HG02610 (cell line): ENCODE measurements around the gene ERGIC1.
"Not testable (repeated sequence)": the region's sequence is repeated elsewhere in the genome, so short reads cannot be mapped to it uniquely, and the experiment has no call there.

ENCODE experiments used
- ATAC-seq: cut with Tn5 transposase; IDR thresholded peaks from one replicate; pipeline ENCODE4 v1.9.1; 2021; ENCODE audit warnings: mild to moderate bottlenecking, moderate library complexity; ENCODE audit not compliant: unreplicated experiment

The ERGIC1 gene

DNA sequence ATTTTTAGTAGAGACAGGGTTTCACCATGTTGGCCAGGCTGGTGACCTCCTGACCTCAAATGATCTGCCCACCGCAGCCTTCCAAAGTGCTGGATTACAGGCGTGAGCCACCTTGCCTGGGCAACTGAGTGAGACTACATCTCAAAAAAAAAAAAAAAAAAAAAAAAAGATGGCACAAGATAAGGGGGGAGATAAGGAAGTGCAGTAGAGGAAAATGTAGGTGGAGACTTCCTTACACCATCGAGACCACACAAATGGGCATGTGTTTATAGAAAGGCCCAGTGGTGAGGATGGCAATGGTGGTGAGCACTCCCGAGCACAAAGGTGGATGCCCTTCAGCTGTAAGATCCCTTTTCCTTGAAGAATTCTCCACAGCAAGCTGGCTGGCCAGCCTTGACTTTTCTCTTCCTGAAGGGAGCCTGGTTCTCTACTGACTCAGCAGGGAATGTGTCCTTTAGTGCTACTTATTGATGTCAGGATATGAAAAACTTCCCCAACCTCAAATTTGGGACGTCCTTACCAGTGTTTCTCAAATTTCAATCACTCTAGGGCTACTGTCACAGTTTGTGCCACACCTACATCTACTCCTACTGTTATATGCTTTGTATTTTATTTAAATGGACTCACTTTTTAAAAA, 28.2 kb downstream of the ERGIC1 start:
- ATAC-seq = no peak

DNA sequence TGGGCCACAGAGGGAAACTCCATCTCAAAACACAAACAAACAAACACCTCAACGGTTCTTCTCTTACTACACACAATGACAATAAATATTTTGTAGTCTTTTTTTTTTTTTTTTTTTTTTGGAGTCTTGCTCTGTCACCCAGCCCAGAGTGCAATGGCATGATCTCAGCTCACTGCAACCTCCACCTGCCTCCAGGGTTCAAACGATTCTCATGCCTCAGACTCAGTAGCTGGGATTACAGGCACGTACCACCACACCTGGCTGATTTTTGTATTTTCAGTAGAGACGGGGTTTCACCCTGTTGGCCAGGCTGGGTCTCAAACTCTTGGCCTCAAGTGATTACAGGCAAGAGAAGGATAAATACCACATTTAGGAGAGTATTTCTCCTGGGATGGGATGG, 30.1 kb downstream of the ERGIC1 start:
- ATAC-seq = not testable (repeated sequence)

GRCh38 chr5:172864747-172865146, 30.7 kb downstream of the ERGIC1 start:
- no peak for ATAC-seq

DNA sequence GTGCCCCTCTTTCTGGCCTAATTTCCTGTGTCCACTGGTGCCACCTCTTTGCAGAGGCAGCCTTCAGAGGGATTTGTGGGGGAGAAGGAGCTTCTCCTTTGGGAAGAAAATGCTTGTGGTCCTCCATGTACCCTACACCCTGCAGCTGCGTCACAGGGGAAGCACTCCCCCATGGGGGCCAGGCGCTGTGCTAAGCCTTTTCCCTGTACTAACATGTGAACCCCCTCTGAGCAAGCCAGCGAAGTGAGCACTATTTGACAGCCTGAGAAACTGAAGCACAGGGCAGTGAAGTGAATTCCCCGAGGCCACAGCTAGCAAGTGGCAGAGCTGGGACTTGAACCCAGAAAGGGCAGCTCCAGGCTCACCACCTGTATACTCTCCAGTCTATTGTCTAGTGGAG, 32.3 kb downstream of the ERGIC1 start:
- no peak for ATAC-seq

GRCh38 chr5:172866802-172867748, 33.0 kb downstream of the ERGIC1 start:
- ATAC-seq = no peak

- no peak for ATAC-seq
Measured at GRCh38 chr5:172867761-172868435, 33.8 kb downstream of the ERGIC1 start.

GRCh38 chr5:172868436-172868923, 34.4 kb downstream of the ERGIC1 start:
- ATAC-seq = no peak

- no peak for ATAC-seq
Measured at GRCh38 chr5:172868924-172869591, 35.0 kb downstream of the ERGIC1 start.

DNA sequence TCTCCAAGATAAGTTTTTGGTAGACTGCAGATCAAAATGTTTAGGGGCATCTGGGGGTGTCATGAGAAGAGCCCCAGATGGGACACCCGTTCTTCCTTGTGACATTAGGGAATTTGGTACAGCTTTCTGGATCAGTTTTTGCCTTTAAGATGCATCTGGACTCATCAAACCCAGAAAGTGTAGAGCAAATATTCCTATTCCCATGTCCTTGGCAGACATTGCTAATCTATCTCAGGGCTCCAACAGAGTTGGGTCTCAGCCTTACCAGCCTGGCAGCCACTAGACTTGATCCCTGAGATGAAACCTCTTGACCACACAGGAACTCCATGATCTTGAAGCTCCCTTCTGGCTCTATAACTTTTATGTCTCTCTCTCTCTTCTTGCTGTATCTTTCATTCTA, 35.6 kb downstream of the ERGIC1 start:
- ATAC-seq = no peak

GRCh38 chr5:172870291-172870714, 36.3 kb downstream of the ERGIC1 start:
- peak; percentile 21 for ATAC-seq

GRCh38 chr5:172870715-172871461, 36.8 kb downstream of the ERGIC1 start:
- ATAC-seq = peak; percentile 35

DNA sequence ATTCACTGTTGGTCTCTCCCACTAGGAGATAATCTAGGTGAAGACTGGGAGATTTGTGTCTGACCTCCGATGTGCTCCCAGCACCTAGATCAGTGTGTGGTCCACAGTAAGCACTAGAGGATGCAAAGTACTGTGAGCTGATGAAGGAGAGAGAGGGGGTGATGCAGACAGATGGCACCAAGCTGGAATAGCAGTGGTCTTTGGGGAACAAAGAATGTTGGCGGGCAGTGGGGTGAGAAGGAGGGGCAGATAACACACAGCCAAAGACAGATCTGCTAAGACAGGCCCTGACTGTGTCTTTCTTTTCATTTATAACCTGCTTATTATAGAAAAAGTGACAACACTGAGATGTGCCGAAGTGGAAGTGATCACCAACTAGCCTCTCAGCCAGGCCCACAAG, 37.5 kb downstream of the ERGIC1 start:
- no peak for ATAC-seq

DNA sequence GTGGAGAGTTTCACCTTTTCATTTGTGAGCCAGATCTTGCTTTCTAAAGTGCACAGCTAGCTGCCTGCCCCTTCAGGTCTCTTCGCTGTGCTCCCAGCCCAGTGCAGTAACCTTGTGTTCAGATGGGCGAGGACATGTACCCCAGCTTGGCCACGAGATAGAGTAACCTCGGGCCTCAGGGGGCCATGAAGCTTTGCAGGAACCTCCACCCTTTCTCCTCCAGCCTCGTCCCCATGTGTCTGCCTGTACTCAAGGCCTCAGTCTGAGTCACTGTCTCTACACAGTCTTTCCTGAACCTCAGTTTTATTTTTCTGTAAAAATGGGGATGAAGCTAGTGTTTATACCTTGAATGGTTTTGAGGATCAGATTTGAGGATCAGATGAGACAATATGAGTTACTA, 37.9 kb downstream of the ERGIC1 start:
- ATAC-seq = no peak

DNA sequence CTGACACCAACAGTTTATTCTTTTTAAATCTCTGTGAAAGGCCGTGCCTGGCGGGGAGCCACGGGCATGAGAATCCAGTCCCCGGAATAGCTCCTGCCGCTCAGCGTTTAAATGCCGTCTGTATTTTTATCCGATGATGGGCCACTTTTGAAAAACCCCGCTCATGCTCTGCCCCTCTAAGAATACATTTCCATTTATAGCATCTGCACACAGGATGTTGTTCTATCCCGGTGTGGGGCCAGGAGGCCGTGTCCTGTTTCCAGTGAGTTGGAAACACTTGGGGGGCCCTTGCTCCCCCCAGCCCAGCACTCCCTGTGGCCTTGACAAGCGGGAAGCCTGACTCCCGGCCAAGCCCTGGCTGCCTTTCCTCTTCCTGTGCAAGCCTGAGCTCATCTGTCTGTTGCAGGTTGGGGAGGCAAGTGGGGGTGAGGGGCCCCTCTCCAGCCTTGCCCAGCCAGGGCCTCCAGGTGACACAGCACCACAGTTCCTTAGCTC, 39.0 kb downstream of the ERGIC1 start:
- ATAC-seq = no peak

DNA sequence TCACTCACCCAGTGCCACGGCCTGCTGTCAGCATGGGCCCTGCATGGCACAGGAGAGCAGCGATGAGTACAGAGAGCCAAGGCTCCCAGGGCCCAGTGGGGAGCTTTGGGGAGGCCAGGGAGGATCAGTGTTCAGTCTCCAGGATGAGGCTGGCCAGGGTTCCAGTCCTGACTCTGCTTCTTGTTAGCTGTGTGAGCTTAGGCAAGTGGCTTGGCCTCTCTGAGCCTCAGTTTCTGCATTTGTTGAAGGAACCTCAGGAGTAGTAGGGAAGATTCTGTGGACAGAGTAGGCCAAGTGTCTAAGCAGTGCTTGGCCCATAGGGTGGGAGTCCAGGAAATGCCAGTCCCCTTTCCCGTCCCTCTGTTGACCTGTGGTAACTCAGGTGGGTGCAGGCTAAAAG, 39.5 kb downstream of the ERGIC1 start:
- ATAC-seq = no peak

GRCh38 chr5:172874647-172875504, 40.8 kb downstream of the ERGIC1 start:
- ATAC-seq = no peak

DNA sequence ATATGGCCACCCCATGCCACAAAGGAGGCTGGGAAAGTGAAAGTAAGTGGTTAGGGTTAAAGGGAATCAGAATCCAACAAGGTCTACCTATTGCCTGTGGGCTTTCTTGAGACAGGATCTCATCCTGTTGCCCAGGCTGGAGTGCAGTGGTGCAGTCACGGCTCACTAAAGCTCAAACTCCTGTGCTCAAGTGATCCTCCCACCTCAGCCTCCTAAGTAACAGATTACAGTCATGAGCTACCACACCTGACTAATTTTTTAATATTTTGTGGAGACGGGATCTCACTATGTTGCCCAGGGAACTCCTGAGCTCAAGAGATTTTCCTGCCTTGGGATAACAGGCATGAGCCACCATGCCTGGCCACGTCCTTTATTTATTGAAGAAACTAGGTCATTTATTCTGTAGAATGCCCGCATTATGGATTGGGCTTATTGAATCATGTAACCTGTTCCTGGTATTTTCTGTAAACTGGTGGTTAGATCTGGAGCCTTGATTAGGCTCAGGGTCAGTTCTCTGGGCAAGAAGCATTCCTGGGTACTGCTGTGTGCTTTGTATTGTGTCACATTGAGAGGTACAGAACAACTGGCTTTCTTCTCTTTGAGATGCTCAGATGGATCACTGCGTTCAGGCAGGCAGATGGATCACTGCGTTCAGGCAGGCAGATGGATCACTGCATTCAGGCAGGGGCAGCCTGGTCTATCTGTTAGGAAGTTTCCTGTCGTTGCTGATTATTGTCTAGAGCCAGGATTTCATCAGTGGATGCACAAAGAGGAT, 41.6 kb downstream of the ERGIC1 start:
- ATAC-seq = no peak

DNA sequence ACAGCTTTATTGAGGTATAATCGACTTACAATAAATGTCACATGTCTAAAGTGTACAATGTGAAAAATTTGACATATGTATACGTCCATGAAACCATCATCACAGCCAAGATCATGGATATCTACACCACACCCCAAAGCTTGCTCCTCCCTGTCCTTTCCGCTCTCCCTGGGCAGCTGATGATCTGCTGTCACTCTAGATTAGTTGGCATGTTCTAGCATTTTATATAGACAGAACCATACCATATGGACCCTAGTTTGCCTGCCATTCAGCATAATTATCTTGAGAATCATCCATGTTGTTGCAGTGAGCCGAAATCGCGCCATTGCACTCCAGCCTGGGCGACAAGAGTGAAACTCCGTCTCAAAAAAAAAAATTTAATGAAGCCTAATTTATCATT, 42.5 kb downstream of the ERGIC1 start:
- ATAC-seq = no peak
